Neutrophil (primary cell): ENCODE measurements around the gene KCNIP1.
"Not testable (repeated sequence)": the region's sequence is repeated elsewhere in the genome, so short reads cannot be mapped to it uniquely, and the experiment has no call there.

Experiments
- H3K27ac ChIP-seq: fragments of 200-600 bp; sonication (generic); 2 replicates; pipeline ENCODE4 v1.5.1; 2016; ENCODE audit warnings: mild to moderate bottlenecking, moderate library complexity
- H3K27me3 ChIP-seq: fragments of 200-600 bp; sonication (generic); 2 replicates; pipeline ENCODE4 v1.6.0; 2016; ENCODE audit warnings: mild to moderate bottlenecking
- H3K36me3 ChIP-seq: fragments of 200-600 bp; sonication (generic); 2 replicates; pipeline ENCODE4 v1.5.1; 2017
- H3K4me1 ChIP-seq, 2 experiments: fragments of 200-600 bp in 1 of 2; sonication (generic) in 1 of 2; 1 replicate in 1 of 2; 2 replicates in 1 of 2; pipeline versions ENCODE4 v1.5.1 to v1.6.1; 2013 to 2016; ENCODE audit warnings: low read depth in 1 of 2, low read length in 1 of 2, mild to moderate bottlenecking in 1 of 2, moderate library complexity in 1 of 2; ENCODE audit not compliant: control insufficient read depth in 1 of 2, insufficient read depth in 1 of 2
- H3K4me3 ChIP-seq, 2 experiments: fragments of 200-600 bp in 1 of 2; sonication (generic) in 1 of 2; 1 replicate in 1 of 2; 2 replicates in 1 of 2; pipeline ENCODE4 v1.5.1; 2013 to 2016; ENCODE audit warnings: low read depth in 1 of 2, low read length in 1 of 2, mild to moderate bottlenecking in 1 of 2, moderate library complexity in 1 of 2
- H3K9me3 ChIP-seq: fragments of 200-600 bp; sonication (generic); 2 replicates; pipeline ENCODE4 v1.5.1; 2016
- TF ChIP-seq, protein P1 (sequence below): fragments of 200-600 bp; sonication (generic); IDR thresholded peaks from 2 replicates; pipeline ENCODE4 v1.5.1; 2016; ENCODE audit warnings: antibody characterized with exemption

Gene KCNIP1

GRCh38 chr5:170757669-170758068, 253.8 kb downstream of the KCNIP1 start:
- H3K27ac ChIP-seq: no peak overlapping the region
- H3K4me3 ChIP-seq: no peak overlapping the region
- H3K27me3 ChIP-seq: peaks cover 10% of the 10 kb centered on the region
- no peaks in the 10 kb centered on the region for H3K36me3 ChIP-seq
- TF ChIP-seq, protein P1, sequence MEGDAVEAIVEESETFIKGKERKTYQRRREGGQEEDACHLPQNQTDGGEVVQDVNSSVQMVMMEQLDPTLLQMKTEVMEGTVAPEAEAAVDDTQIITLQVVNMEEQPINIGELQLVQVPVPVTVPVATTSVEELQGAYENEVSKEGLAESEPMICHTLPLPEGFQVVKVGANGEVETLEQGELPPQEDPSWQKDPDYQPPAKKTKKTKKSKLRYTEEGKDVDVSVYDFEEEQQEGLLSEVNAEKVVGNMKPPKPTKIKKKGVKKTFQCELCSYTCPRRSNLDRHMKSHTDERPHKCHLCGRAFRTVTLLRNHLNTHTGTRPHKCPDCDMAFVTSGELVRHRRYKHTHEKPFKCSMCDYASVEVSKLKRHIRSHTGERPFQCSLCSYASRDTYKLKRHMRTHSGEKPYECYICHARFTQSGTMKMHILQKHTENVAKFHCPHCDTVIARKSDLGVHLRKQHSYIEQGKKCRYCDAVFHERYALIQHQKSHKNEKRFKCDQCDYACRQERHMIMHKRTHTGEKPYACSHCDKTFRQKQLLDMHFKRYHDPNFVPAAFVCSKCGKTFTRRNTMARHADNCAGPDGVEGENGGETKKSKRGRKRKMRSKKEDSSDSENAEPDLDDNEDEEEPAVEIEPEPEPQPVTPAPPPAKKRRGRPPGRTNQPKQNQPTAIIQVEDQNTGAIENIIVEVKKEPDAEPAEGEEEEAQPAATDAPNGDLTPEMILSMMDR: no peak
- no peaks in the 10 kb centered on the region for H3K9me3 ChIP-seq
- no peaks in the 10 kb centered on the region for H3K4me1 ChIP-seq

DNA sequence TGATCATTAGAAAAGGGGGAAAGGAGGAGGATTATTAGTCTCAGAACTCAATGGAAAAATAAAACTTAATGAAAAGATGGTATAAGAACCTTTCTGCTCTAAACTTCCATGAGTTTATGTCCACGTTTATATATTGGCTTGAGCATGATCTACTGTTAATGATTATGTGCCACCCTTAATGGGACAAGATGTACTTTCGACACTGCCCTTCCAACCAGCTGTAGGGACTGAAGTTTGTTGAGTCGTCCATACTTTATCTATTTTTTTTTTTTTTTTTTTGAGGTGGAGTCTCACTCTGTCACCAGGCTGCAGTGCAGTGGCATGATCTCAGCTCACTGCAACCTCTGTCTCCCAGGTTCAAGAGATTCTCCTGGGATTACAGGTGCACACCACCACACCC, 254.7 kb downstream of the KCNIP1 start:
- no peaks in the 10 kb centered on the region for H3K36me3 ChIP-seq
- no peaks in the 10 kb centered on the region for H3K9me3 ChIP-seq
- H3K4me3 ChIP-seq: no peak overlapping the region
- no peak overlapping the region for H3K27ac ChIP-seq
- TF ChIP-seq, protein P1: no peak
- peaks cover 10% of the 10 kb centered on the region for H3K27me3 ChIP-seq
- no peaks in the 10 kb centered on the region for H3K4me1 ChIP-seq

GRCh38 chr5:170760113-170760512, 256.3 kb downstream of the KCNIP1 start:
- Histone ChIP-seq H3K9me3 (no peaks in the 10 kb centered on the region), H3K27ac (no peak overlapping the region), H3K4me3 (no peak overlapping the region), H3K36me3 (no peaks in the 10 kb centered on the region), H3K27me3 (peaks cover 10% of the 10 kb centered on the region), H3K4me1 (no peaks in the 10 kb centered on the region)
- TF ChIP-seq, protein P1: no peak

- TF ChIP-seq, protein P1: no peak
- no peak overlapping the region for H3K27ac ChIP-seq
- peaks cover 10% of the 10 kb centered on the region for H3K27me3 ChIP-seq
These were observed 257.4 kb downstream of the KCNIP1 start for GRCh38 chr5:170761048-170761707.

GRCh38 chr5:170761708-170762066, 257.9 kb downstream of the KCNIP1 start:
- no peaks in the 10 kb centered on the region for H3K9me3 ChIP-seq
- TF ChIP-seq, protein P1: no peak
- no peak overlapping the region for H3K4me3 ChIP-seq
- peaks cover 10% of the 10 kb centered on the region for H3K27me3 ChIP-seq
- no peaks in the 10 kb centered on the region for H3K4me1 ChIP-seq
- no peak overlapping the region for H3K27ac ChIP-seq
- no peaks in the 10 kb centered on the region for H3K36me3 ChIP-seq

More at GRCh38 chr5:170761048-170761707, 257.4 kb downstream of the KCNIP1 start:
- H3K4me3 ChIP-seq: no peak overlapping the region
- no peaks in the 10 kb centered on the region for H3K9me3 ChIP-seq
- no peaks in the 10 kb centered on the region for H3K36me3 ChIP-seq
- H3K4me1 ChIP-seq: no peaks in the 10 kb centered on the region

- H3K9me3 ChIP-seq, H3K4me1 ChIP-seq, H3K4me3 ChIP-seq, H3K27me3 ChIP-seq, H3K27ac ChIP-seq, H3K36me3 ChIP-seq: not testable (repeated sequence)
These were observed 258.5 kb downstream of the KCNIP1 start for GRCh38 chr5:170762298-170762697.

DNA sequence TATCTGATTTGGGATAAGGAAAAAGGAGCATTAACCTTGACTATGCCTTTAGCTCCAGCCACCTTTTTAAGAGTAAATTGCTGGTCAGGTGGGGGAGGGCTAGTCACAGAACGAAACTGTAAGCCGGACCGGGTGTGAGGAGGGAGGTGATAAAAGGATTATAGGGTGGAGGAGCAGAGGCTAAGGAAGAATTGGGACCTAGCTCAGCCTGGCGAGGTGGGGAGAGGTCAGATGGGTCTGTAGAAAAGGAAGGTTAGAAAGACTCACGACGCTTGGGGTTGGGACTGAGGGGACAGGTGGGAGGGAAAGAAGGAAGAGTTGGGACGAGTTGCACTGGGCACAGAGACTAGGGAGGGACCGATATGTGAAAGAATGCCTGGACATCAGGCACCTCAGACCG, 262.0 kb downstream of the KCNIP1 start:
- not testable (repeated sequence) for H3K4me1 ChIP-seq, H3K27ac ChIP-seq, H3K36me3 ChIP-seq, H3K9me3 ChIP-seq, H3K4me3 ChIP-seq
- peaks cover 29% of the 10 kb centered on the region for H3K27me3 ChIP-seq
